Neural cell (in vitro differentiated cells): Measurements from ENCODE around the gene SYT17. TPM values are rescaled to one million over a fixed set of nuclear protein-coding genes. Genes with fewer than 3 reads are reported as not detected.

Source experiments
- H2AFZ ChIP-seq: fragments of 200-600, 300-800 bp; sonication (generic), shearing (Covaris generic); 2 replicates; pipeline ENCODE4 v1.6.0; 2014; ENCODE audit warnings: low read depth, mild to moderate bottlenecking, antibody characterized with exemption, low read length, moderate library complexity
- H3F3A ChIP-seq: fragments of 200-600 bp; shearing (Covaris generic); 2 replicates; pipeline ENCODE4 v1.6.1; 2016; ENCODE audit warnings: mild to moderate bottlenecking, moderate library complexity, mixed read lengths, antibody characterized with exemption, low read length; ENCODE audit not compliant: insufficient read depth, poor library complexity, severe bottlenecking
- H3K27ac ChIP-seq: fragments of 200-600, 300-800 bp; sonication (generic), shearing (Covaris generic); 2 replicates; pipeline ENCODE4 v1.5.1; 2014; ENCODE audit warnings: mild to moderate bottlenecking, low read length, moderate library complexity
- H3K27me3 ChIP-seq: fragments of 300-800, 200-600 bp; sonication (generic), shearing (Covaris generic); 2 replicates; pipeline ENCODE4 v1.6.0; 2014; ENCODE audit warnings: mild to moderate bottlenecking, low read depth, low read length, moderate library complexity; ENCODE audit not compliant: insufficient read depth
- H3K36me3 ChIP-seq: fragments of 300-800, 200-600 bp; sonication (generic), shearing (Covaris generic); 2 replicates; pipeline ENCODE4 v1.5.1; 2014; ENCODE audit warnings: mild to moderate bottlenecking, antibody characterized with exemption, low read length, moderate library complexity; ENCODE audit not compliant: insufficient read depth
- H3K4me2 ChIP-seq: fragments of 300-800, 200-600 bp; sonication (generic), shearing (Covaris generic); 2 replicates; pipeline ENCODE4 v1.6.0; 2014; ENCODE audit warnings: mild to moderate bottlenecking, low read length
- H3K4me3 ChIP-seq: fragments of 300-800, 200-600 bp; sonication (generic), shearing (Covaris generic); 2 replicates; pipeline ENCODE4 v1.5.1; 2014; ENCODE audit warnings: mild to moderate bottlenecking, low read length, moderate library complexity
- H3K79me2 ChIP-seq: fragments of 200-600 bp; shearing (Covaris generic); replicated peaks from 2 replicates; pipeline ENCODE4 v1.6.0; 2014; ENCODE audit warnings: mild to moderate bottlenecking, low read length, moderate library complexity; ENCODE audit not compliant: insufficient read depth
- H3K9ac ChIP-seq: fragments of 300-800, 200-600 bp; sonication (generic), shearing (Covaris generic); 2 replicates; pipeline ENCODE4 v1.6.1; 2016; ENCODE audit warnings: mild to moderate bottlenecking, low read length, mixed read lengths
- H3K9me2 ChIP-seq: fragments of 200-600 bp; shearing (Covaris generic); 2 replicates; pipeline ENCODE4 v1.6.1; 2016; ENCODE audit warnings: mild to moderate bottlenecking, low read length, mixed read lengths; ENCODE audit not compliant: insufficient read depth
- H3K9me3 ChIP-seq: fragments of 200-600, 300-800 bp; sonication (generic), shearing (Covaris generic); 2 replicates; pipeline ENCODE4 v1.6.1; 2016; ENCODE audit warnings: mild to moderate bottlenecking, mixed run types, low read length, moderate library complexity, mixed read lengths
- H4K20me1 ChIP-seq: fragments of 200-600 bp; shearing (Covaris generic); 2 replicates; pipeline ENCODE4 v1.6.1; 2016; ENCODE audit warnings: mild to moderate bottlenecking, mixed run types; ENCODE audit not compliant: insufficient read depth
- EP300 ChIP-seq: fragments of 450-650 bp; conservative IDR thresholded peaks from 2 replicates; pipeline ENCODE4 v1.6.1; 2014; ENCODE audit warnings: antibody characterized with exemption, mild to moderate bottlenecking, moderate library complexity; ENCODE audit not compliant: poor library complexity, severe bottlenecking
- EZH2 ChIP-seq: fragments of 200-600, 300-800 bp; shearing (Covaris generic), sonication (generic); IDR thresholded peaks from 2 replicates; pipeline ENCODE4 v1.6.1; 2014; ENCODE audit warnings: antibody characterized with exemption, low read length, borderline replicate concordance, mild to moderate bottlenecking; ENCODE audit not compliant: insufficient read depth, poor library complexity, severe bottlenecking
- MXI1 ChIP-seq: fragments of 450-650 bp; conservative IDR thresholded peaks from 2 replicates; pipeline ENCODE4 v1.6.1; 2014; ENCODE audit warnings: antibody characterized with exemption, mild to moderate bottlenecking; ENCODE audit not compliant: poor library complexity, severe bottlenecking
- POLR2AphosphoS5 ChIP-seq: IDR thresholded peaks from 2 replicates; pipeline ENCODE4 v1.6.1; 2012
- RAD21 ChIP-seq: fragments of 450-650 bp; conservative IDR thresholded peaks from 2 replicates; pipeline ENCODE4 v1.6.1; 2014; ENCODE audit warnings: antibody characterized with exemption, mild to moderate bottlenecking, moderate library complexity
- SMC3 ChIP-seq: fragments of 450-650 bp; conservative IDR thresholded peaks from 2 replicates; pipeline ENCODE4 v1.6.1; 2014; ENCODE audit warnings: antibody characterized with exemption, mild to moderate bottlenecking, moderate library complexity; ENCODE audit not compliant: poor library complexity
- TAF1 ChIP-seq: IDR thresholded peaks from 2 replicates; pipeline ENCODE4 v1.6.1; 2012; ENCODE audit warnings: low read depth
- polyA plus RNA-seq: library from polyadenylated mRNA; depleted of rRNA; stranded (reverse); fragments of >200 nt; gene quantifications from 2 replicates; pipeline ENCODE4 v1.2.3, GENCODE V29; 2014
- TF ChIP-seq, protein P1 (sequence below): fragments of 450-650 bp; IDR thresholded peaks from 2 replicates; pipeline ENCODE4 v1.5.1; 2014; ENCODE audit warnings: antibody characterized with exemption, mild to moderate bottlenecking, moderate library complexity; ENCODE audit not compliant: poor library complexity, severe bottlenecking
- TF ChIP-seq, protein P2 (sequence below): IDR thresholded peaks from 2 replicates; pipeline ENCODE4 v1.6.1; 2012; ENCODE audit warnings: borderline replicate concordance

The SYT17 gene
- polyA plus RNA-seq, 1 donor from 2014 or later, result 3.0 TPM

DNA sequence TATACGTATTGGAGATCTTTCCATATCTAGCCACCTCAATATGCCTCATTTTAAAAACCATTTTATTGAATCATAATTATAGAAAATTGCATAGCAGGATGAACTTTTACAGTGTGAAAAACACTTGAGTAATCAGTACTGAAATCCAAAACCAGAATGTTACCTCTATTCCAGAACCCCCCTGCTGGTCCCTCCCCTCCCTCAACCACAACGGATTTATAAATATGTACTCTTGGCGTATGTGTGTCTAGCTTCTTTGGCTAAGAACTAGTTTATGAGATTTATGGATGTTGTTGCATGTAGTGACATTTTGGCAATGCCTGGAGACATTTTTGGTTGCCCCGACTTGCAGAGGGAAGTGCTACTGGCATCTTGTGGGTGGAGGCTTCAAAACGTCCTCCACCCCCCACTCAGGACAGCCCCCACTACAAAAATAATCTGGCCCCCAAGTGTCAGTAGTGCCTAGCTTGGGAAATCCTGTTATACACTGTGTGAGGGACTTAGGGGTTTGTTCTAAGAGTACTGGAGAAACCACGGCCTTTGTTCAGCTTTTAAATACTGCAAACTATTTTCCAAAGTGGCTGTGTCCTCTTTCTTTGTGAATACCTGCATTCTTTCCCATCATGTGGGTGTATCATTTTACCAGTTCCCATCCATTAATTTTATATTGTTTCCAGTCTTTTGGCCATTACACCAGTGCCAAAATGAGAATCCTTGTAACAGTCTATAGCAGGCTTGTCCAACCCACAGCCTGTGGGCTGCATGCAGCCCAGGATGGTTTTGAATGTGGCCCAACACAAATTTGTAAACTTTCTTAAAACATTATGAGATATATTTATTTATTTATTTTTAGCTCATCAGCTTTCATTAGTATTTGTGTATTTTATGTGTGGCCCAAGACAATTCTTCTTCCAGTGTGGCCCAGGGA is 30.6 kb upstream of the SYT17 start:
- H4K20me1 ChIP-seq, result no peaks in the 10 kb centered on the region
- no peak for TF ChIP-seq EZH2
- no peak for TF ChIP-seq SMC3
- TF ChIP-seq MXI1, result no peak
- TF ChIP-seq TAF1, result no peak
- no peaks in the 10 kb centered on the region for H3K36me3 ChIP-seq
- no peak overlapping the region for H3K4me3 ChIP-seq
- no peak overlapping the region for H3K4me2 ChIP-seq
- no peak overlapping the region for H3K27ac ChIP-seq
- H3K9ac ChIP-seq, result no peak overlapping the region
- no peaks in the 10 kb centered on the region for H3K27me3 ChIP-seq
- no peaks in the 10 kb centered on the region for H3K9me3 ChIP-seq
- no peaks in the 10 kb centered on the region for H3F3A ChIP-seq
- no peak overlapping the region for H2AFZ ChIP-seq
- H3K79me2 ChIP-seq, result no peaks in the 10 kb centered on the region
- H3K9me2 ChIP-seq, result no peaks in the 10 kb centered on the region

DNA sequence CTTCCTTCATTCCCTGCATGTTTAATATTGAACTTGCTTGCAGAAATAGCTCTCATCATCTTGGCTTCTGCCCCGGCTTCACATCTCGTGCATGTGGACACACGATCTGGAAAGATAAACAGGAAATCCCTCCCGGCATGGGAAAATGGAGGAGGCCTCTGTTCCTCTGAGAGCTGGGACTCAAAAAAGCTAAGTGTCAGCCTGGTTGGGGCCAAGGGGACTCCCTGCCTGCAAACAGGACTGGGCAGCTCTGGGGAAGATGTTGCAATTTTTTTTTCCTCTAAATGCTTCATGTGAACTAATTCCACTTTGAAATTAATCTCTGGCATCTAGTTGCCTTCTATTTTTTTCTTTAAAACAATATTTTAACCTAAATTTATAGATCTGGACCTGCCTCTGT is 29.4 kb upstream of the SYT17 start:
- Histone ChIP-seq H3K4me2 (no peak overlapping the region), H3K9ac (no peak overlapping the region), H3F3A (no peaks in the 10 kb centered on the region), H3K9me3 (no peaks in the 10 kb centered on the region), H2AFZ (no peak overlapping the region), H3K79me2 (no peaks in the 10 kb centered on the region), H3K36me3 (no peaks in the 10 kb centered on the region), H3K27me3 (no peaks in the 10 kb centered on the region), H3K27ac (no peak overlapping the region), H4K20me1 (no peaks in the 10 kb centered on the region), H3K4me3 (no peak overlapping the region), H3K9me2 (no peaks in the 10 kb centered on the region)
- TF ChIP-seq EP300 (no peak), POLR2AphosphoS5 (no peak), EZH2 (no peak), TAF1 (no peak), SMC3 (no peak), RAD21 (no peak), MXI1 (no peak)
- TF ChIP-seq, protein P1, sequence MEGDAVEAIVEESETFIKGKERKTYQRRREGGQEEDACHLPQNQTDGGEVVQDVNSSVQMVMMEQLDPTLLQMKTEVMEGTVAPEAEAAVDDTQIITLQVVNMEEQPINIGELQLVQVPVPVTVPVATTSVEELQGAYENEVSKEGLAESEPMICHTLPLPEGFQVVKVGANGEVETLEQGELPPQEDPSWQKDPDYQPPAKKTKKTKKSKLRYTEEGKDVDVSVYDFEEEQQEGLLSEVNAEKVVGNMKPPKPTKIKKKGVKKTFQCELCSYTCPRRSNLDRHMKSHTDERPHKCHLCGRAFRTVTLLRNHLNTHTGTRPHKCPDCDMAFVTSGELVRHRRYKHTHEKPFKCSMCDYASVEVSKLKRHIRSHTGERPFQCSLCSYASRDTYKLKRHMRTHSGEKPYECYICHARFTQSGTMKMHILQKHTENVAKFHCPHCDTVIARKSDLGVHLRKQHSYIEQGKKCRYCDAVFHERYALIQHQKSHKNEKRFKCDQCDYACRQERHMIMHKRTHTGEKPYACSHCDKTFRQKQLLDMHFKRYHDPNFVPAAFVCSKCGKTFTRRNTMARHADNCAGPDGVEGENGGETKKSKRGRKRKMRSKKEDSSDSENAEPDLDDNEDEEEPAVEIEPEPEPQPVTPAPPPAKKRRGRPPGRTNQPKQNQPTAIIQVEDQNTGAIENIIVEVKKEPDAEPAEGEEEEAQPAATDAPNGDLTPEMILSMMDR, result no peak
- TF ChIP-seq, protein P2, sequence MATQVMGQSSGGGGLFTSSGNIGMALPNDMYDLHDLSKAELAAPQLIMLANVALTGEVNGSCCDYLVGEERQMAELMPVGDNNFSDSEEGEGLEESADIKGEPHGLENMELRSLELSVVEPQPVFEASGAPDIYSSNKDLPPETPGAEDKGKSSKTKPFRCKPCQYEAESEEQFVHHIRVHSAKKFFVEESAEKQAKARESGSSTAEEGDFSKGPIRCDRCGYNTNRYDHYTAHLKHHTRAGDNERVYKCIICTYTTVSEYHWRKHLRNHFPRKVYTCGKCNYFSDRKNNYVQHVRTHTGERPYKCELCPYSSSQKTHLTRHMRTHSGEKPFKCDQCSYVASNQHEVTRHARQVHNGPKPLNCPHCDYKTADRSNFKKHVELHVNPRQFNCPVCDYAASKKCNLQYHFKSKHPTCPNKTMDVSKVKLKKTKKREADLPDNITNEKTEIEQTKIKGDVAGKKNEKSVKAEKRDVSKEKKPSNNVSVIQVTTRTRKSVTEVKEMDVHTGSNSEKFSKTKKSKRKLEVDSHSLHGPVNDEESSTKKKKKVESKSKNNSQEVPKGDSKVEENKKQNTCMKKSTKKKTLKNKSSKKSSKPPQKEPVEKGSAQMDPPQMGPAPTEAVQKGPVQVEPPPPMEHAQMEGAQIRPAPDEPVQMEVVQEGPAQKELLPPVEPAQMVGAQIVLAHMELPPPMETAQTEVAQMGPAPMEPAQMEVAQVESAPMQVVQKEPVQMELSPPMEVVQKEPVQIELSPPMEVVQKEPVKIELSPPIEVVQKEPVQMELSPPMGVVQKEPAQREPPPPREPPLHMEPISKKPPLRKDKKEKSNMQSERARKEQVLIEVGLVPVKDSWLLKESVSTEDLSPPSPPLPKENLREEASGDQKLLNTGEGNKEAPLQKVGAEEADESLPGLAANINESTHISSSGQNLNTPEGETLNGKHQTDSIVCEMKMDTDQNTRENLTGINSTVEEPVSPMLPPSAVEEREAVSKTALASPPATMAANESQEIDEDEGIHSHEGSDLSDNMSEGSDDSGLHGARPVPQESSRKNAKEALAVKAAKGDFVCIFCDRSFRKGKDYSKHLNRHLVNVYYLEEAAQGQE, result no peak
